HG03354 (cell line): ENCODE data around the gene EIF6.

ENCODE experiments used
- ATAC-seq: cut with Tn5 transposase; IDR thresholded peaks from one replicate; pipeline ENCODE4 v1.9.1; 2021; ENCODE audit warnings: mild to moderate bottlenecking; ENCODE audit not compliant: unreplicated experiment, poor library complexity, severe bottlenecking

The EIF6 gene

GRCh38 chr20:35238170-35238569 is 46.4 kb downstream of the EIF6 start:
- ATAC-seq: no peak

DNA sequence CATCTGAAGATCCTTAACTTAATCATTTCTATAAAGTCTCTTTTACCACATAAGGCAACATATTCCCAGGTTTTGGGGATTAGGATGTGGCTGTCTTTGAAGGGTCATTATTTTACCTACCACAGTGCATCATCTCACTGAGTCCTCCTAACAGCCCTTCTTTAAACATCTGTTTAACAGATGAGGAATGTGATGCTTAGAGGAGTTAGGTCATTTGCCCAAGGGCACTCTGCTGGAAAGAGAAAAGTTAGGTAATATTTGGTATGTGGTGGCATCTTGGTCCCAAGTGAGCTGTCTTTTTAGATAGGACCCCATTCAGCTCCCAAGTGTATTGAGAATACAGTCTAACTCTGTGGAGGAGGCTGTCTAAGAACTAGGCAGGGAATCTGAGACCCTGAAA is 47.1 kb downstream of the EIF6 start:
- no peak for ATAC-seq

DNA sequence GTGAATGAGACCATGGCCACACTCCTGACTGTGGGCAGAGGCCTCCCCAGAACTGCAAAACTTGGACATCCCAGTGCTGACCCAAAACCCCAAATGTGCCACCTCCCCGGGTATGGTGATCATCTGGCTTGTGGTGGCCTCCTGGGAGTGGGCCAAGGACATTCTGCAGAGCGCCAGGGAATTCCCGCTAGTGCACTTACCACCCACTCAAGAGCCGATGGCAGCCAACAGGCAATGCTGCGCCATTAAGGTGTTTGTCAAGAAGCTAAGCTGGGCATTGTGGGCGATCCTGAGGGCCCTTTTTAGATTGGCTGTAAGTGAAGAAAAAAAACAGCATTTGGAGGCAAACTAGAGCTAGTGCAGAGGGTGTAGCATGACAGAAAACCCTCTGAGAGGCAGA is 48.7 kb downstream of the EIF6 start:
- no peak for ATAC-seq

DNA sequence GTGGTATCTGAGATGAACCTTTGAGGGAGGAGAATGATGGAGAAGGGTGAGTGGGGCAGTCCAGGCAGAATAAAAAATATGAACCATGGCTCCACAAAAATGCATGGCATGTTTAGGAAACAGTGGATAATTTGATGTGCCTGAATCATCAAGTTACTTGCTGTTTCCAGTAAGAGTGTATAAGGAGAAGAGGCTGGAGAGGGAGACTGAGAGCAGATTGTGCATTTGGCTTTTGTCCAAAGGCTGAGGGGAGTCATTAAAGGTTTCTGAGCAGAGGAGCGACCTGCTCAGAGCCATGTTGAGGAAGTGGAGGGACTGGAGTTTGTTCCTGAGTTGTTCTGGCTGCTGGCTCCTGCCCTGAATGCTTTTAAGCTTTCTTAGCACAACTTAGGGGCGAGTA is 52.0 kb downstream of the EIF6 start:
- ATAC-seq: no peak
